ENCODE results near the gene CIROP. TPM values are rescaled to one million over a fixed set of nuclear protein-coding genes. Genes with fewer than 3 reads are reported as not detected.

The CIROP gene
- total RNA-seq, 1 experiment from 2014 or later, result not detected

DNA sequence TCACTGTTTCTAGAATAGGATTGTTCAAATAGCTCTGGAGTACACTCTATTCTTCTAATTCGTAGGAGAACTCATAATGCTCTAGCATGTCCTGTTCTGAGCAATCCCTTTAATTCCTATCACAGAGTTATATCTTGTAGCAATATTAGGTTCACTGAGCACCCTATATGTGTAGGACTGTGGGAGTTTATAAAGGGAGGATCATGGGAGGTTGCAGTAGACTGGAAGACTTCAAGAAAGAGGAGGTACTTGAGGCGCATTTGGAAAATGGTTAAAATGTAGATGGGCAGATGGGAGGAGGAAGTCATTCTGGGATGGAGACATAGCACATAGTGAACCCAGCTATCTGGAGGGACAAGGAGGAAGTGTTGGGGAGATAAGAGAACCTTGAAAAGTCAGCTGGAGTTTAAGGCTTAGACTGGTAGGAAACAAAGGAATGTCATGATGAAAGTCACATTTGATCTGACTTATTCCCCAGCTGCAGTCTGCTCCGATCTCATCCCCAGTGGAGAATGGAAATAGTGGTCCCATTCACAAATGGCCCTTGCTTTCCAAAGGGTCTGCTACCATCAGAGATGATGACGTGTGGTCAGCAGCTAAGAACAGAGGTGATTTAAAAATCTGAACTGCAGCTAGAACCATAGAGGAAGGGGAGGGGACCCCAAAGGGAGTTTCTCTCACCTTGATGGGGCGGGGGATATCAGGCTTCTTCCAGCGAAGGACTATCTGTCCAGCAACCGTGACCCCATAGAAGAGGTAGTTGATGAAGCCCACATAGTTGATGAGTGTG lies 24.4 kb upstream of the CIROP start:
- Histone ChIP-seq H3K9me3 (ENCODE audit: control insufficient read depth, low read depth, low read length) (no peaks in the 10 kb centered on the region), H2AFZ (ENCODE audit: low read length) (no peak overlapping the region), H3K23ac (ENCODE audit: insufficient read length, low read depth, low read length) (no peak overlapping the region), H2BK15ac (ENCODE audit: low read depth, low read length) (no peak overlapping the region), H3K56ac (ENCODE audit: insufficient read length, low read depth, low read length) (no peak overlapping the region), H2BK12ac (ENCODE audit: insufficient read length, low read depth, low read length) (no peak overlapping the region), H4K91ac (ENCODE audit: insufficient read length, low read depth, low read length) (no peak overlapping the region), H2AK5ac (ENCODE audit: insufficient read length, low read length) (no peak overlapping the region), H4K5ac (ENCODE audit: insufficient read length, low read depth, low read length) (no peak overlapping the region), H3K9ac (ENCODE audit: extremely low read depth, insufficient read length, low read length) (no peak overlapping the region), H4K8ac (replicated peaks; ENCODE audit: insufficient read length, low read depth, low read length) (no peak overlapping the region), H3K4ac (ENCODE audit: low read depth, low read length) (no peak overlapping the region), H2BK20ac (ENCODE audit: low read depth, low read length, poor library complexity, severe bottlenecking) (no peak overlapping the region), H3K27ac (ENCODE audit: insufficient read length, low read depth, low read length) (no peak overlapping the region), H3T11ph (ENCODE audit: low read length) (no peak overlapping the region), H3K27me3 (ENCODE audit: insufficient read depth, low read length) (peaks cover 1% of the 10 kb centered on the region; the same call in 1 of the 2 replicates), H2BK5ac (ENCODE audit: insufficient read length, low read length) (no peak overlapping the region), H3K4me2 (ENCODE audit: insufficient read depth, insufficient read length, low read length) (no peak overlapping the region), H3K79me1 (ENCODE audit: insufficient read depth, low read depth, low read length, poor library complexity, severe bottlenecking) (no peaks in the 10 kb centered on the region), H3K4me1 (ENCODE audit: insufficient read depth, low read length) (no peaks in the 10 kb centered on the region; the same call in 1 of the 2 replicates), H3K79me2 (ENCODE audit: insufficient read depth, low read length) (no peaks in the 10 kb centered on the region), H3K18ac (ENCODE audit: insufficient read length, low read depth, low read length) (no peak overlapping the region), H3K23me2 (ENCODE audit: insufficient read length, low read depth, low read length, poor library complexity, severe bottlenecking) (no peaks in the 10 kb centered on the region), H2BK120ac (ENCODE audit: low read depth, low read length, poor library complexity, severe bottlenecking) (no peak overlapping the region), H4K20me1 (ENCODE audit: control insufficient read depth, insufficient read depth, insufficient read length) (no peaks in the 10 kb centered on the region), H3K14ac (ENCODE audit: insufficient read depth, low read length) (no peak overlapping the region)
- Mint-ChIP-seq H3K4me3 (no peak overlapping the region), H3K36me3 (ENCODE audit: insufficient read depth in 1 of 3, low read depth in 3 of 3) (peaks cover 35 to 57% (median 51%) of the 10 kb centered on the region in 3 experiments; a peak in 6 of 7 replicates), H3K27me3 (ENCODE audit: low read depth) (no peaks in the 10 kb centered on the region), H3K4me1 (peaks cover 15% of the 10 kb centered on the region in 2 experiments), H3K9me3 (no peaks in the 10 kb centered on the region), H3K27ac (no peak overlapping the region)
- no peak for DNase-seq
- no peak for TF ChIP-seq CTCF (conservative IDR thresholded peaks at IDR 0.05)
- WGBS (ENCODE audit: extremely low coverage, insufficient read length, low lambda C conversion rate), result no CpG with 5 or more reads among the region's 7 CpGs

Measured in H9 (cell line).